Measurements from ENCODE around the gene MEGF11. TPM values are rescaled to one million over a fixed set of nuclear protein-coding genes. Genes with fewer than 3 reads are reported as not detected.

The MEGF11 gene
- total RNA-seq, 1 experiment from 2014 or later = 0.09 TPM

- CTCF ChIA-PET = interaction anchor here (0.5 kb wide), 1 partner anchor 294 kb away, joined by 4 read pairs; no protein-coding TSS in a partner anchor
- Mint-ChIP-seq H3K4me3 (ENCODE audit: low read depth, unreplicated experiment) (no peak overlapping the region), H3K36me3 (ENCODE audit: insufficient read depth, unreplicated experiment) (no peaks in the 10 kb centered on the region), H3K4me1 (ENCODE audit: low read depth, unreplicated experiment) (no peaks in the 10 kb centered on the region), H3K27ac (ENCODE audit: unreplicated experiment) (no peak overlapping the region), H3K9me3 (ENCODE audit: low read depth, unreplicated experiment) (no peaks in the 10 kb centered on the region), H3K27me3 (ENCODE audit: unreplicated experiment) (peaks cover 70% of the 10 kb centered on the region)
- intact Hi-C loops (cut with micrococcal nuclease; ENCODE audit: unreplicated experiment) = no loop called here
- no TSS peak for BruUV-seq (replicated peaks)
- DNase-seq = no peak
- TF ChIP-seq, protein P1, sequence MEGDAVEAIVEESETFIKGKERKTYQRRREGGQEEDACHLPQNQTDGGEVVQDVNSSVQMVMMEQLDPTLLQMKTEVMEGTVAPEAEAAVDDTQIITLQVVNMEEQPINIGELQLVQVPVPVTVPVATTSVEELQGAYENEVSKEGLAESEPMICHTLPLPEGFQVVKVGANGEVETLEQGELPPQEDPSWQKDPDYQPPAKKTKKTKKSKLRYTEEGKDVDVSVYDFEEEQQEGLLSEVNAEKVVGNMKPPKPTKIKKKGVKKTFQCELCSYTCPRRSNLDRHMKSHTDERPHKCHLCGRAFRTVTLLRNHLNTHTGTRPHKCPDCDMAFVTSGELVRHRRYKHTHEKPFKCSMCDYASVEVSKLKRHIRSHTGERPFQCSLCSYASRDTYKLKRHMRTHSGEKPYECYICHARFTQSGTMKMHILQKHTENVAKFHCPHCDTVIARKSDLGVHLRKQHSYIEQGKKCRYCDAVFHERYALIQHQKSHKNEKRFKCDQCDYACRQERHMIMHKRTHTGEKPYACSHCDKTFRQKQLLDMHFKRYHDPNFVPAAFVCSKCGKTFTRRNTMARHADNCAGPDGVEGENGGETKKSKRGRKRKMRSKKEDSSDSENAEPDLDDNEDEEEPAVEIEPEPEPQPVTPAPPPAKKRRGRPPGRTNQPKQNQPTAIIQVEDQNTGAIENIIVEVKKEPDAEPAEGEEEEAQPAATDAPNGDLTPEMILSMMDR (IDR thresholded peaks at IDR 0.05; ENCODE audit: unreplicated experiment) = no peak
Measured at GRCh38 chr15:66092053-66093016, 161.2 kb downstream of the MEGF11 start.

GRCh38 chr15:66089509-66089908, 164.0 kb downstream of the MEGF11 start:
- Mint-ChIP-seq H3K36me3 (ENCODE audit: insufficient read depth, unreplicated experiment) (no peaks in the 10 kb centered on the region), H3K27me3 (ENCODE audit: unreplicated experiment) (peaks cover 66% of the 10 kb centered on the region), H3K9me3 (ENCODE audit: low read depth, unreplicated experiment) (no peaks in the 10 kb centered on the region), H3K4me3 (ENCODE audit: low read depth, unreplicated experiment) (no peak overlapping the region), H3K27ac (ENCODE audit: unreplicated experiment) (no peak overlapping the region), H3K4me1 (ENCODE audit: low read depth, unreplicated experiment) (no peaks in the 10 kb centered on the region)
- CTCF ChIA-PET = no interaction called here
- no peak for DNase-seq
- no TSS peak for BruUV-seq (replicated peaks)
- intact Hi-C loops (cut with micrococcal nuclease; ENCODE audit: unreplicated experiment) = no loop called here
- TF ChIP-seq, protein P1 (IDR thresholded peaks at IDR 0.05; ENCODE audit: unreplicated experiment) = no peak

GRCh38 chr15:66089049-66089448, 164.5 kb downstream of the MEGF11 start:
- intact Hi-C loops (cut with micrococcal nuclease; ENCODE audit: unreplicated experiment) = no loop called here
- CTCF ChIA-PET = no interaction called here
- H3K4me3 Mint-ChIP-seq (ENCODE audit: low read depth, unreplicated experiment) = no peak overlapping the region
- BruUV-seq (replicated peaks) = no TSS peak
- H3K27me3 Mint-ChIP-seq (ENCODE audit: unreplicated experiment) = peaks cover 66% of the 10 kb centered on the region
- H3K27ac Mint-ChIP-seq (ENCODE audit: unreplicated experiment) = no peak overlapping the region
- no peaks in the 10 kb centered on the region for H3K36me3 Mint-ChIP-seq (ENCODE audit: insufficient read depth, unreplicated experiment)
- H3K9me3 Mint-ChIP-seq (ENCODE audit: low read depth, unreplicated experiment) = no peaks in the 10 kb centered on the region
- H3K4me1 Mint-ChIP-seq (ENCODE audit: low read depth, unreplicated experiment) = no peaks in the 10 kb centered on the region
- TF ChIP-seq, protein P1 (IDR thresholded peaks at IDR 0.05; ENCODE audit: unreplicated experiment) = no peak
- DNase-seq = no peak

- Mint-ChIP-seq H3K9me3 (ENCODE audit: low read depth, unreplicated experiment) (no peaks in the 10 kb centered on the region), H3K36me3 (ENCODE audit: insufficient read depth, unreplicated experiment) (no peaks in the 10 kb centered on the region), H3K27me3 (ENCODE audit: unreplicated experiment) (peaks cover 60% of the 10 kb centered on the region), H3K27ac (ENCODE audit: unreplicated experiment) (no peak overlapping the region), H3K4me3 (ENCODE audit: low read depth, unreplicated experiment) (no peak overlapping the region), H3K4me1 (ENCODE audit: low read depth, unreplicated experiment) (peaks cover 9% of the 10 kb centered on the region)
- BruUV-seq (replicated peaks) = no TSS peak
- CTCF ChIA-PET = interaction anchor here (0.6 to 1.0 kb wide), 2 partner anchors 103 to 170 kb away, joined by 3 to 9 read pairs; no protein-coding TSS in a partner anchor
- TF ChIP-seq, protein P1 (IDR thresholded peaks at IDR 0.05; ENCODE audit: unreplicated experiment) = no peak
- peak; percentile 53 for DNase-seq
- intact Hi-C loops (cut with micrococcal nuclease; ENCODE audit: unreplicated experiment) = no loop called here
Measured at GRCh38 chr15:66085128-66085527, 168.4 kb downstream of the MEGF11 start.
